PFSK-1 (cell line): ENCODE measurements around the gene JPT2.

Experiments
- FOXP2 ChIP-seq: optimal IDR thresholded peaks from 2 replicates; pipeline ENCODE3; 2011; ENCODE audit warnings: borderline replicate concordance, control low read depth, inconsistent platforms; ENCODE audit not compliant: insufficient read depth; ENCODE audit errors: extremely low read length, extremely low read depth
- POLR2AphosphoS5 ChIP-seq: IDR thresholded peaks from 2 replicates; pipeline ENCODE4 v1.6.1; 2012; ENCODE audit warnings: low read depth, mild to moderate bottlenecking, control low read depth, low read length, moderate library complexity
- SIN3A ChIP-seq: IDR thresholded peaks from 2 replicates; pipeline ENCODE4 v1.6.1; 2012; ENCODE audit warnings: mild to moderate bottlenecking, low read length, moderate library complexity, borderline replicate concordance; ENCODE audit not compliant: insufficient read depth
- TAF1 ChIP-seq: IDR thresholded peaks from 2 replicates; pipeline ENCODE4 v1.6.1; 2012; ENCODE audit warnings: low read length, control low read depth, borderline replicate concordance; ENCODE audit not compliant: insufficient read depth
- TF ChIP-seq, protein P1 (sequence below), 2 experiments: IDR thresholded peaks; 2 replicates each; pipeline versions ENCODE4 v1.6.1 to v1.8.0; 2011 to 2012; ENCODE audit warnings: low read depth in 2 of 2, low read length in 2 of 2, control low read depth in 1 of 2, inconsistent platforms in 1 of 2, mild to moderate bottlenecking in 1 of 2, moderate library complexity in 1 of 2; ENCODE audit not compliant: insufficient read depth in 1 of 2

JPT2 gene

DNA sequence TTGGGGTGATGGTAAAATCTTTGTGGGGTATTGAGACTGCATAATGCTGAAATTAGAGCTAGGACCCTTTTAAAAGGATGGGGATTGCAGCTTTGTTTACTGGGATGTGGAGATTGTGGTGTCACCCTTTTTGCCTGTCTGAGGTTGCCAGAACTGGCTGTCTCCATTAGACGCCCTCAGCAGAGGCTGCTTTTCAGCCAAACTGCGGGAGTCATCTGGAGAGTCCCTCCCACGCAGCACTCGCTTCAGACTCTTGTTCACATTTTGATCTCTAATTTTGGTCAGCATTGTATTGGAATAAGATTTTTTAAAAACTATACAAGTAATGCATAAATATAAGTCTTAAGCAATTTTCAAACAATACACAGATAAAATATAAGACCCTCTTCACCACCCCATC is 27.9 kb upstream of the JPT2 start:
- TF ChIP-seq FOXP2 (no peak), POLR2AphosphoS5 (no peak), TAF1 (no peak)
- TF ChIP-seq, protein P1, sequence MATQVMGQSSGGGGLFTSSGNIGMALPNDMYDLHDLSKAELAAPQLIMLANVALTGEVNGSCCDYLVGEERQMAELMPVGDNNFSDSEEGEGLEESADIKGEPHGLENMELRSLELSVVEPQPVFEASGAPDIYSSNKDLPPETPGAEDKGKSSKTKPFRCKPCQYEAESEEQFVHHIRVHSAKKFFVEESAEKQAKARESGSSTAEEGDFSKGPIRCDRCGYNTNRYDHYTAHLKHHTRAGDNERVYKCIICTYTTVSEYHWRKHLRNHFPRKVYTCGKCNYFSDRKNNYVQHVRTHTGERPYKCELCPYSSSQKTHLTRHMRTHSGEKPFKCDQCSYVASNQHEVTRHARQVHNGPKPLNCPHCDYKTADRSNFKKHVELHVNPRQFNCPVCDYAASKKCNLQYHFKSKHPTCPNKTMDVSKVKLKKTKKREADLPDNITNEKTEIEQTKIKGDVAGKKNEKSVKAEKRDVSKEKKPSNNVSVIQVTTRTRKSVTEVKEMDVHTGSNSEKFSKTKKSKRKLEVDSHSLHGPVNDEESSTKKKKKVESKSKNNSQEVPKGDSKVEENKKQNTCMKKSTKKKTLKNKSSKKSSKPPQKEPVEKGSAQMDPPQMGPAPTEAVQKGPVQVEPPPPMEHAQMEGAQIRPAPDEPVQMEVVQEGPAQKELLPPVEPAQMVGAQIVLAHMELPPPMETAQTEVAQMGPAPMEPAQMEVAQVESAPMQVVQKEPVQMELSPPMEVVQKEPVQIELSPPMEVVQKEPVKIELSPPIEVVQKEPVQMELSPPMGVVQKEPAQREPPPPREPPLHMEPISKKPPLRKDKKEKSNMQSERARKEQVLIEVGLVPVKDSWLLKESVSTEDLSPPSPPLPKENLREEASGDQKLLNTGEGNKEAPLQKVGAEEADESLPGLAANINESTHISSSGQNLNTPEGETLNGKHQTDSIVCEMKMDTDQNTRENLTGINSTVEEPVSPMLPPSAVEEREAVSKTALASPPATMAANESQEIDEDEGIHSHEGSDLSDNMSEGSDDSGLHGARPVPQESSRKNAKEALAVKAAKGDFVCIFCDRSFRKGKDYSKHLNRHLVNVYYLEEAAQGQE (IDR thresholded peaks at IDR 0.05; ENCODE audit: insufficient read depth in 1 of 2, low read depth in 2 of 2, low read length in 2 of 2) = no peak

DNA sequence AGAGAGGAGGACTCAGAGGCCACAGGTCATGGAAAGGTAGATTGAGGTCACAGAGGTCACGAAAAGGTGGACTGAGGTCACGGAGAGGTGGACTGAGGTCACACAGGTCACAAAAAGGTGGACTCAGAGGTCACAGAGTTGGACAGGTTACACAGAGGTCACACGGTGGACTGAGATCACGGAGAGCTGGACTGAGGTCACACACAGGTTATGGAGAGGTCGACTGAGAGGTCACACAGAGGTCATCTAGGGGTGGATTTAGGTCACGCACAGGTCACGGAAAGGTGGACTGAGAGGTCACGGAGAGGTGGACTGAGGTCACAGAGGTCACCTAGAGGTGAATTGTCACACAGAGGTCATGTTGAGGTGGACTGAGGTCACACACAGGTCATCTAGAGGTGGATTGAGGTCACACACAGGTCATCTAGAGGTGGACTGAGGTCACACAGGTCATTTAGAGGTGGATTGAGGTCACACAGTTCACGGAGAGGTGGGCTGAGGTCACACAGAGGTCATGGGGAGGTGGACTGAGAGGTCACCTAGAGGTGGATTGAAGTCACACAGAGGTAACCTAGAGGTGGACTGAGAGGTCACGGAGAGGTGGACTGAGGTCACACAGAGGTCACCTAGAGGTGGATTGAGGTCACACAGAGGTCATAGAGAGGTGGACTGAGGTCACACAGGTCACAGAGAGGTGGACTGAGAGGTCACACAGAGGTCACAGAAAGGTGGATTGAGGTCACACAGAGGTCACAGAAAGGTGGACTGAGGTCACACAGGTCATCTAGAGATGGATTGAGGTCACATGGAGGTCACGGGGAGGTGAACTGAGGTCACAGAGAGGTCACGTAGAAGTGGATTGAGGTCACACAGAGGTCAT is 26.7 kb upstream of the JPT2 start:
- TF ChIP-seq POLR2AphosphoS5 (no peak), SIN3A (no peak), FOXP2 (no peak), TAF1 (no peak)
- TF ChIP-seq, protein P1 (IDR thresholded peaks at IDR 0.05; ENCODE audit: insufficient read depth in 1 of 2, low read depth in 2 of 2, low read length in 2 of 2) = no peak

DNA sequence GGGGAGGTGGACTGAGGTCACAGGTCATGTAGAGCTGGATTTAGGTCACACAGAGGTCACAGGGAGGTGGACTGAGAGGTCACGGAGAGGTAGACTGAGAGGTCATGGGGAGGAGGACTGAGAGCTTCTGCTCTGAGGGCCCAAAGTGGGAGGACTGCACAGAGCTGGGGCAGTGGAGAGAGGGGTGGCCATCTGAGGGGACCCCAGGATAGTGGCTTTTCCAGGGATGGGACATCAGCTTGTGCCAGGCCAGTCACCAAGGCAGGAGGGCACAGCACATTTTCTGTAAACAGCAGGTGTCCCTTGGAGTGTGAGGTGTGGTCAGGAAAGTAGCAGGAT is 26.1 kb upstream of the JPT2 start:
- no peak for TF ChIP-seq POLR2AphosphoS5
- TF ChIP-seq TAF1 = no peak
- TF ChIP-seq SIN3A = no peak
- TF ChIP-seq, protein P1 (IDR thresholded peaks at IDR 0.05; ENCODE audit: insufficient read depth in 1 of 2, low read depth in 2 of 2, low read length in 2 of 2) = no peak
- TF ChIP-seq FOXP2 = no peak

DNA sequence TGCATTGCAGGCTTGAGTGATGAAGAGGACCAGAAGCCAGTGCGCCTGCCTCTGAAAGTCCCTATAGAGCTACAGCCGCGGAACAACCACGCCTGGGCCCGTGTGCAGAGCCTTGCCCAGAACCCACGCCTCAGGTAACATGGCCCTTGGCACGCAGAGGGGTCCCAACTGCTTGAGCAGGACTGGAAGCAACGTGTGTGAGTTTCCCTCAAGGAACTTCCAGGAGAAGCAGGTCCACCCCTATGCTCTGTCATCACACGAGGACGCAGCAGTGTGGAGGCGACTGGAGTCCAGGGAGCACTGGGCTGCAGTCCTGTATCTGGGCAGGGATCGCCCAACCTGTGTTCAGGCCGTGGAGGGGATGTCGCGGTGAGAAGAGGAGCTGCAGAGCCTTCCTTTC is 25.1 kb upstream of the JPT2 start:
- TF ChIP-seq, protein P1 (IDR thresholded peaks at IDR 0.05; ENCODE audit: insufficient read depth in 1 of 2, low read depth in 2 of 2, low read length in 2 of 2) = no peak
- TF ChIP-seq TAF1 (no peak), SIN3A (no peak), POLR2AphosphoS5 (no peak), FOXP2 (no peak)
